Measurements from ENCODE around the gene IRGC. TPM values are rescaled to one million over a fixed set of nuclear protein-coding genes. Genes with fewer than 3 reads are reported as not detected.

IRGC gene
- total and polyA plus RNA-seq, 9 of the 15 experiments (the other 6 are each of a cell fraction or from before 2014, with no cell fraction given), result not detected

DNA sequence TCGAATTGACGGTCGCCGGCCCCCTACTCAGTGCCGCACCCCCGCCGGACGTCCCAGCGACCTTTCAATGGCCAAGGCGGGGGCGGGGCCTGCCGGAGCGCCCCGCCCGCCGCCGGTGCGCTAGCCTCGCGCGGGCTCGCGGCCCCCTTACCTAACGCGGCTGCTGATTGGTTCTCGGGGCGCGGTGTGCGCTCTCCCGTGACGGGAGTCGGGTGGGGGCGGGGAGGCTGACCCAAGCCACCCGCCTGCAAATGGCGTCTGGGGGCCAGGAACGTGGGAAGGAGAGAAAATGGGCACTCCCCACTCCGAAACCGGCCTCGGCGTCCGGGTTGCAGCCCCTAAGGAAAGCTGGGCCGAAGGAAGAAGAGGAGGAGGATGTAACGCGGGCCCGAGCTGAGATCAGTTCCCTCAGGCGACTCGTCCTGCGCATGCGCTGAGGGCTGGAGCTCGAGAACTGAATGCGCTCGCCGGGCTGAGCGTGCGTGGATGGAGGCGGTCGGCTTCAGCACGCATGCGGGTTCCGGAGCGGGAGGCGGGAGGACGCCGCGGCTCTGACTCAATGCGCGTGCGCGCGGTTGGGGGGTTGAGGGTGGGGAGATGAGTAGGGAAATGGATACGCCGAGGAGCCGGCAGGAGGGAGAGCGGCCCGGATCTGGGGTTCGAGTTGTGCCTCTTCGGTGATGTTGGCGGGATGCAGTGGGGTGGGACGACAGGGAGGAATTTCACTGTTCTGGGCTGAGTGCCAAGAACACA, 38.8 kb downstream of the IRGC start, which contains the start of gene SMG9 (continued):
- no peak for TF ChIP-seq POLR3A (IDR thresholded peaks at IDR 0.05; ENCODE audit: borderline replicate concordance, extremely low read depth, insufficient read depth, insufficient read length)
- no peak for TF ChIP-seq ZNF57 (CRISPR knock-in tag; IDR thresholded peaks at IDR 0.05)
- TF ChIP-seq ZNF717 (CRISPR knock-in tag; IDR thresholded peaks at IDR 0.05), result no peak
- TF ChIP-seq MCM3 (IDR thresholded peaks at IDR 0.05), result no peak
- TF ChIP-seq STAT5A (IDR thresholded peaks at IDR 0.05; ENCODE audit: borderline replicate concordance, low read length), result no peak
- TF ChIP-seq RUNX1 (IDR thresholded peaks at IDR 0.05; ENCODE audit: low read depth), result no peak; the same call in 1 of the 2 replicates
- TF ChIP-seq, protein P1, sequence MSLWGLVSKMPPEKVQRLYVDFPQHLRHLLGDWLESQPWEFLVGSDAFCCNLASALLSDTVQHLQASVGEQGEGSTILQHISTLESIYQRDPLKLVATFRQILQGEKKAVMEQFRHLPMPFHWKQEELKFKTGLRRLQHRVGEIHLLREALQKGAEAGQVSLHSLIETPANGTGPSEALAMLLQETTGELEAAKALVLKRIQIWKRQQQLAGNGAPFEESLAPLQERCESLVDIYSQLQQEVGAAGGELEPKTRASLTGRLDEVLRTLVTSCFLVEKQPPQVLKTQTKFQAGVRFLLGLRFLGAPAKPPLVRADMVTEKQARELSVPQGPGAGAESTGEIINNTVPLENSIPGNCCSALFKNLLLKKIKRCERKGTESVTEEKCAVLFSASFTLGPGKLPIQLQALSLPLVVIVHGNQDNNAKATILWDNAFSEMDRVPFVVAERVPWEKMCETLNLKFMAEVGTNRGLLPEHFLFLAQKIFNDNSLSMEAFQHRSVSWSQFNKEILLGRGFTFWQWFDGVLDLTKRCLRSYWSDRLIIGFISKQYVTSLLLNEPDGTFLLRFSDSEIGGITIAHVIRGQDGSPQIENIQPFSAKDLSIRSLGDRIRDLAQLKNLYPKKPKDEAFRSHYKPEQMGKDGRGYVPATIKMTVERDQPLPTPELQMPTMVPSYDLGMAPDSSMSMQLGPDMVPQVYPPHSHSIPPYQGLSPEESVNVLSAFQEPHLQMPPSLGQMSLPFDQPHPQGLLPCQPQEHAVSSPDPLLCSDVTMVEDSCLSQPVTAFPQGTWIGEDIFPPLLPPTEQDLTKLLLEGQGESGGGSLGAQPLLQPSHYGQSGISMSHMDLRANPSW (CRISPR knock-in tag; IDR thresholded peaks at IDR 0.05), result peak; percentile 67; the same call in 1 of the 2 replicates
- TF ChIP-seq KLF16 (IDR thresholded peaks at IDR 0.05), result no peak
- TF ChIP-seq MBD2 (IDR thresholded peaks at IDR 0.05; ENCODE audit: borderline replicate concordance, low read depth), result peak; percentile 56; the same call in 1 of the 2 replicates
- TF ChIP-seq ZNF384 (IDR thresholded peaks at IDR 0.05; ENCODE audit: low read depth, low read length), result no peak
- TF ChIP-seq EP400 (IDR thresholded peaks at IDR 0.05), result peak; percentile 96
- peak; percentile 91 for TF ChIP-seq CGGBP1 (CRISPR knock-in tag; IDR thresholded peaks at IDR 0.05)
- TF ChIP-seq ETS2 (tag; IDR thresholded peaks at IDR 0.05; ENCODE audit: borderline replicate concordance, poor library complexity, severe bottlenecking), result no peak
- 0 out of 2 replicates have a peak, but pooled peaks have one; percentile 37 for TF ChIP-seq KLF13 (tag; IDR thresholded peaks at IDR 0.05; ENCODE audit: borderline replicate concordance, low read depth)
- TF ChIP-seq ARID2 (IDR thresholded peaks at IDR 0.05), result no peak
- TF ChIP-seq TCF7 (IDR thresholded peaks at IDR 0.05; ENCODE audit: borderline replicate concordance), result no peak
- peak; percentile 70 for TF ChIP-seq PML (IDR thresholded peaks at IDR 0.05; ENCODE audit: low read length)
- TF ChIP-seq, protein P2, sequence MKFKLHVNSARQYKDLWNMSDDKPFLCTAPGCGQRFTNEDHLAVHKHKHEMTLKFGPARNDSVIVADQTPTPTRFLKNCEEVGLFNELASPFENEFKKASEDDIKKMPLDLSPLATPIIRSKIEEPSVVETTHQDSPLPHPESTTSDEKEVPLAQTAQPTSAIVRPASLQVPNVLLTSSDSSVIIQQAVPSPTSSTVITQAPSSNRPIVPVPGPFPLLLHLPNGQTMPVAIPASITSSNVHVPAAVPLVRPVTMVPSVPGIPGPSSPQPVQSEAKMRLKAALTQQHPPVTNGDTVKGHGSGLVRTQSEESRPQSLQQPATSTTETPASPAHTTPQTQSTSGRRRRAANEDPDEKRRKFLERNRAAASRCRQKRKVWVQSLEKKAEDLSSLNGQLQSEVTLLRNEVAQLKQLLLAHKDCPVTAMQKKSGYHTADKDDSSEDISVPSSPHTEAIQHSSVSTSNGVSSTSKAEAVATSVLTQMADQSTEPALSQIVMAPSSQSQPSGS (CRISPR knock-in tag; IDR thresholded peaks at IDR 0.05), result no peak
- TF ChIP-seq CREB1 (IDR thresholded peaks at IDR 0.05), result peak; percentile 82
- TF ChIP-seq CREB1 (CRISPR knock-in tag; IDR thresholded peaks at IDR 0.05), result peak; percentile 61; the same call in 1 of the 2 replicates
- TF ChIP-seq ZNF696 (CRISPR knock-in tag; conservative IDR thresholded peaks at IDR 0.05), result no peak
- no peak for TF ChIP-seq MEF2D (tag; conservative IDR thresholded peaks at IDR 0.05; ENCODE audit: low read depth)
- TF ChIP-seq RHOXF2B (CRISPR knock-in tag; conservative IDR thresholded peaks at IDR 0.05), result no peak
- peak; percentile 92 for TF ChIP-seq RBM25 (IDR thresholded peaks at IDR 0.05; ENCODE audit: low read depth, low read length, severe bottlenecking)
- peak; percentile 84 for TF ChIP-seq ATF7 (IDR thresholded peaks at IDR 0.05)
- TF ChIP-seq ZBTB1 (CRISPR knock-in tag; IDR thresholded peaks at IDR 0.05; ENCODE audit: borderline replicate concordance, low read depth), result peak; percentile 63; the same call in 1 of the 2 replicates
- 0 out of 2 replicates have a peak, but pooled peaks have one; percentile 15 for TF ChIP-seq HDAC2 (IDR thresholded peaks at IDR 0.05)
- TF ChIP-seq RBM17 (IDR thresholded peaks at IDR 0.05; ENCODE audit: borderline replicate concordance, low read depth, low read length), result no peak

All from K562 (cell line).